ENCODE data around the gene ALK. TPM values are rescaled to one million over a fixed set of nuclear protein-coding genes. Genes with fewer than 3 reads are reported as not detected.

Gene ALK
- total RNA-seq, 1 experiment from 2014 or later, result not detected

- peaks cover 0 to 12% (median 0%) of the 10 kb centered on the region in 3 experiments; a peak in 3 of 7 replicates for H3K36me3 Mint-ChIP-seq (ENCODE audit: insufficient read depth in 1 of 3, low read depth in 3 of 3)
- no peak overlapping the region for H2BK20ac ChIP-seq (ENCODE audit: low read depth, low read length, poor library complexity, severe bottlenecking)
- H3K4me3 Mint-ChIP-seq, result no peak overlapping the region
- H3K4me1 ChIP-seq (ENCODE audit: insufficient read depth, low read length), result peaks cover 3% of the 10 kb centered on the region; the same call in 1 of the 2 replicates
- H3K27me3 ChIP-seq (ENCODE audit: insufficient read depth, low read length), result no peaks in the 10 kb centered on the region
- H3K56ac ChIP-seq (ENCODE audit: insufficient read length, low read depth, low read length), result no peak overlapping the region
- peaks cover 8% of the 10 kb centered on the region for H3K27me3 Mint-ChIP-seq (ENCODE audit: low read depth)
- H3K79me2 ChIP-seq (ENCODE audit: insufficient read depth, low read length), result no peaks in the 10 kb centered on the region
- no peak overlapping the region for H3K14ac ChIP-seq (ENCODE audit: insufficient read depth, low read length)
- H4K5ac ChIP-seq (ENCODE audit: insufficient read length, low read depth, low read length), result no peak overlapping the region
- DNase-seq, result no peak
- H3K27ac Mint-ChIP-seq, result no peak overlapping the region
- H3K4me1 Mint-ChIP-seq, result peaks cover 16% of the 10 kb centered on the region in 2 experiments
- no peak overlapping the region for H4K8ac ChIP-seq (replicated peaks; ENCODE audit: insufficient read length, low read depth, low read length)
- WGBS (ENCODE audit: extremely low coverage, insufficient read length, low lambda C conversion rate), result no CpG with 5 or more reads among the region's 1 CpG
- H3T11ph ChIP-seq (ENCODE audit: low read length), result no peak overlapping the region
- H3K4me2 ChIP-seq (ENCODE audit: insufficient read depth, insufficient read length, low read length), result no peak overlapping the region
- no peak overlapping the region for H3K4ac ChIP-seq (ENCODE audit: low read depth, low read length)
- H3K9me3 ChIP-seq (ENCODE audit: control insufficient read depth, low read depth, low read length), result no peaks in the 10 kb centered on the region
- H2AK5ac ChIP-seq (ENCODE audit: insufficient read length, low read length), result no peak overlapping the region
- no peak overlapping the region for H2AFZ ChIP-seq (ENCODE audit: low read length)
- H4K20me1 ChIP-seq (ENCODE audit: control insufficient read depth, insufficient read depth, insufficient read length), result no peaks in the 10 kb centered on the region
- H3K18ac ChIP-seq (ENCODE audit: insufficient read length, low read depth, low read length), result no peak overlapping the region
- H3K27ac ChIP-seq (ENCODE audit: insufficient read length, low read depth, low read length), result no peak overlapping the region
- H2BK15ac ChIP-seq (ENCODE audit: low read depth, low read length), result no peak overlapping the region
- no peak overlapping the region for H2BK12ac ChIP-seq (ENCODE audit: insufficient read length, low read depth, low read length)
- no peak overlapping the region for H3K23ac ChIP-seq (ENCODE audit: insufficient read length, low read depth, low read length)
- H2BK5ac ChIP-seq (ENCODE audit: insufficient read length, low read length), result no peak overlapping the region
- H3K9me3 Mint-ChIP-seq, result peaks cover 0 to 9% of the 10 kb centered on the region in 2 experiments; a peak in 3 of 5 replicates
- TF ChIP-seq, protein P1, sequence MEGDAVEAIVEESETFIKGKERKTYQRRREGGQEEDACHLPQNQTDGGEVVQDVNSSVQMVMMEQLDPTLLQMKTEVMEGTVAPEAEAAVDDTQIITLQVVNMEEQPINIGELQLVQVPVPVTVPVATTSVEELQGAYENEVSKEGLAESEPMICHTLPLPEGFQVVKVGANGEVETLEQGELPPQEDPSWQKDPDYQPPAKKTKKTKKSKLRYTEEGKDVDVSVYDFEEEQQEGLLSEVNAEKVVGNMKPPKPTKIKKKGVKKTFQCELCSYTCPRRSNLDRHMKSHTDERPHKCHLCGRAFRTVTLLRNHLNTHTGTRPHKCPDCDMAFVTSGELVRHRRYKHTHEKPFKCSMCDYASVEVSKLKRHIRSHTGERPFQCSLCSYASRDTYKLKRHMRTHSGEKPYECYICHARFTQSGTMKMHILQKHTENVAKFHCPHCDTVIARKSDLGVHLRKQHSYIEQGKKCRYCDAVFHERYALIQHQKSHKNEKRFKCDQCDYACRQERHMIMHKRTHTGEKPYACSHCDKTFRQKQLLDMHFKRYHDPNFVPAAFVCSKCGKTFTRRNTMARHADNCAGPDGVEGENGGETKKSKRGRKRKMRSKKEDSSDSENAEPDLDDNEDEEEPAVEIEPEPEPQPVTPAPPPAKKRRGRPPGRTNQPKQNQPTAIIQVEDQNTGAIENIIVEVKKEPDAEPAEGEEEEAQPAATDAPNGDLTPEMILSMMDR (conservative IDR thresholded peaks at IDR 0.05), result no peak
- H3K79me1 ChIP-seq (ENCODE audit: insufficient read depth, low read depth, low read length, poor library complexity, severe bottlenecking), result no peaks in the 10 kb centered on the region
- H4K91ac ChIP-seq (ENCODE audit: insufficient read length, low read depth, low read length), result no peak overlapping the region
- no peaks in the 10 kb centered on the region for H3K23me2 ChIP-seq (ENCODE audit: insufficient read length, low read depth, low read length, poor library complexity, severe bottlenecking)
- H2BK120ac ChIP-seq (ENCODE audit: low read depth, low read length, poor library complexity, severe bottlenecking), result no peak overlapping the region
- no peak overlapping the region for H3K9ac ChIP-seq (ENCODE audit: extremely low read depth, insufficient read length, low read length)
These were observed 543.6 kb downstream of the ALK start for GRCh38 chr2:29377788-29378187.
